Measurements from ENCODE around the gene PLSCR4. TPM values are rescaled to one million over a fixed set of nuclear protein-coding genes. Genes with fewer than 3 reads are reported as not detected.

The PLSCR4 gene
- total RNA-seq, 1 donor from 2014 or later = 0.63 TPM

- H3K4me3 ChIP-seq (ENCODE audit: low read depth, low read length) = no peak overlapping the region
- no peak for TF ChIP-seq CTCF (conservative IDR thresholded peaks at IDR 0.05; ENCODE audit: low read depth, low read length)
- no peak for DNase-seq (ENCODE audit: low read depth)
Measured at GRCh38 chr3:146145642-146146041, 105.3 kb downstream of the PLSCR4 start.

- no peak for DNase-seq (ENCODE audit: low read depth)
- no peak for TF ChIP-seq CTCF (conservative IDR thresholded peaks at IDR 0.05; ENCODE audit: low read depth, low read length)
Measured at GRCh38 chr3:146142757-146143156, 108.1 kb downstream of the PLSCR4 start.

More at GRCh38 chr3:146142757-146143156, 108.1 kb downstream of the PLSCR4 start:
- H3K4me3 ChIP-seq (ENCODE audit: low read depth, low read length) = no peak overlapping the region

Other genes starting within 250 kb of the PLSCR4 start
- gene PLOD2, start 89.9 kb downstream of the PLSCR4 start, total RNA-seq = 31.0 and 82.6 TPM in 2 replicates
- not detected in 2 replicates for gene PLSCR2, start 218.5 kb upstream of the PLSCR4 start, total RNA-seq